ENCODE data around the gene TSPAN18. TPM values are rescaled to one million over a fixed set of nuclear protein-coding genes. Genes with fewer than 3 reads are reported as not detected.

TSPAN18 gene
- total and polyA plus RNA-seq, 2 donors, result 2.2 to 2.6 TPM

- DNase-seq (ENCODE audit: low read depth in 6 of 9, low spot score in 9 of 9), result no peak
- no peak overlapping the region for H3K27ac ChIP-seq (ENCODE audit: low read depth in 1 of 2, low read length in 1 of 2)
- no peaks in the 10 kb centered on the region for H3K9me3 ChIP-seq (ENCODE audit: control insufficient read depth in 2 of 2, insufficient read depth in 1 of 2, low read length in 1 of 2)
- 97% methylated on average over 2 of the region's 2 CpGs for WGBS
- H3K27me3 ChIP-seq (ENCODE audit: control insufficient read depth in 2 of 2, insufficient read depth in 1 of 2, low read length in 1 of 2), result peaks cover 0 to 20% of the 10 kb centered on the region in 2 donors
- H3K36me3 ChIP-seq (ENCODE audit: control insufficient read depth in 2 of 2, insufficient read depth in 2 of 2, low read length in 1 of 2), result no peaks in the 10 kb centered on the region
- peaks cover 2 to 25% of the 10 kb centered on the region in 2 donors for H3K4me1 ChIP-seq (ENCODE audit: control insufficient read depth in 2 of 2, insufficient read depth in 2 of 2, low read length in 2 of 2)
- H3K4me3 ChIP-seq (ENCODE audit: low read length in 2 of 2), result no peak overlapping the region
Observed at GRCh38 chr11:44952082-44952481, 225.3 kb downstream of the TSPAN18 start.

GRCh38 chr11:44952500-44953260 lies 225.9 kb downstream of the TSPAN18 start:
- H3K36me3 ChIP-seq (ENCODE audit: control insufficient read depth in 2 of 2, insufficient read depth in 2 of 2, low read length in 1 of 2), result no peaks in the 10 kb centered on the region
- H3K27ac ChIP-seq (ENCODE audit: low read depth in 1 of 2, low read length in 1 of 2), result no peak overlapping the region
- DNase-seq (ENCODE audit: low read depth in 6 of 9, low spot score in 9 of 9), result no peak
- H3K4me1 ChIP-seq (ENCODE audit: control insufficient read depth in 2 of 2, insufficient read depth in 2 of 2, low read length in 2 of 2), result peaks cover 2 to 25% of the 10 kb centered on the region in 2 donors
- peaks cover 0 to 24% of the 10 kb centered on the region in 2 donors for H3K27me3 ChIP-seq (ENCODE audit: control insufficient read depth in 2 of 2, insufficient read depth in 1 of 2, low read length in 1 of 2)
- no peak overlapping the region for H3K4me3 ChIP-seq (ENCODE audit: low read length in 2 of 2)
- H3K9me3 ChIP-seq (ENCODE audit: control insufficient read depth in 2 of 2, insufficient read depth in 1 of 2, low read length in 1 of 2), result no peaks in the 10 kb centered on the region
- WGBS, result 96% methylated on average over 3 of the region's 3 CpGs

DNA sequence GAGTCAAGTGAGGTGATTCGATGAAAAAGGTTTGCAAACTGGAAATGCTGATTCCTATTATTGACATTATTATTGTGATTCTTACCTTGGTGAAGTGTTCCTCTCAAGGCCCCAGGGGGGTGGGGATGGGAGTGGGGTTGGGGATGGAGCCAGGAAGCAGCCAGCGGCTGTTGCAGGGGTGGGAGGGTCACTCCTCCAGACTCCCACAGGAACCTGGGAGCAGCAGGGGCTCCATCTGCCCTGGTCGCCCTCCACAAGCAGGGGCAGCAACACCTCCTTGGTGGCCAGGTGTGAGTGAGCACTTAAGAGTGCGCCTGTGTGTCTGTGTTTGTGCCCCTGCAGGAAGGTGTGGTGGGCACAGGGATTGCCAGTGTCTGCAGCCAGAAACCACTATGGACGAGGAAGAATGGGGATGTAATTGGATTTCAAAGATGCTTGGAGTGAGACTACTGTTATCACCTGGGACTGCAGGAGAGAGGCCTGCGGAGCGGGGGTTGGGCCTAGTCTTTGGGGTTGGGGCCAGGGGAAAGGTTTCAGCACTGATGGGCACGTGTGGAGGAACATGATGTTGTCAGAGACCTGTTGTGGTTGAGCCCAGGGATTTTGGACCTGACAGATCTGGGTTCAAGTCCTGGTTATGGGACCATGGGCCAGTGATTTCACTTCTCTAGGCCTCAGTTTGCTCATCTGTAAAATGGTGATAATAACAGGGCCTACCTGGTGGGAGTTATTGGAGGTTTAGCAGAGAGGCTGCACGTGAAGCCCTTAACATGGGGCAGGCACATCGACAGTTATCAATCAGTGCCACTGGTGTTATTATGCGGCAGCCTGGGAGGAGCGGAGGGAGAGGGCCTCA lies 227.5 kb downstream of the TSPAN18 start:
- H3K36me3 ChIP-seq (ENCODE audit: control insufficient read depth in 2 of 2, insufficient read depth in 2 of 2, low read length in 1 of 2), result no peaks in the 10 kb centered on the region
- H3K27me3 ChIP-seq (ENCODE audit: control insufficient read depth in 2 of 2, insufficient read depth in 1 of 2, low read length in 1 of 2), result peaks cover 0 to 17% of the 10 kb centered on the region in 2 donors
- H3K4me1 ChIP-seq (ENCODE audit: control insufficient read depth in 2 of 2, insufficient read depth in 2 of 2, low read length in 2 of 2), result peaks cover 0 to 17% of the 10 kb centered on the region in 2 donors
- no peak for DNase-seq (ENCODE audit: low read depth in 6 of 9, low spot score in 9 of 9)
- H3K9me3 ChIP-seq (ENCODE audit: control insufficient read depth in 2 of 2, insufficient read depth in 1 of 2, low read length in 1 of 2), result no peaks in the 10 kb centered on the region
- H3K4me3 ChIP-seq (ENCODE audit: low read length in 2 of 2), result no peak overlapping the region
- H3K27ac ChIP-seq (ENCODE audit: low read depth in 1 of 2, low read length in 1 of 2), result no peak overlapping the region
- WGBS, result 89% methylated on average over 12 of the region's 12 CpGs

DNA sequence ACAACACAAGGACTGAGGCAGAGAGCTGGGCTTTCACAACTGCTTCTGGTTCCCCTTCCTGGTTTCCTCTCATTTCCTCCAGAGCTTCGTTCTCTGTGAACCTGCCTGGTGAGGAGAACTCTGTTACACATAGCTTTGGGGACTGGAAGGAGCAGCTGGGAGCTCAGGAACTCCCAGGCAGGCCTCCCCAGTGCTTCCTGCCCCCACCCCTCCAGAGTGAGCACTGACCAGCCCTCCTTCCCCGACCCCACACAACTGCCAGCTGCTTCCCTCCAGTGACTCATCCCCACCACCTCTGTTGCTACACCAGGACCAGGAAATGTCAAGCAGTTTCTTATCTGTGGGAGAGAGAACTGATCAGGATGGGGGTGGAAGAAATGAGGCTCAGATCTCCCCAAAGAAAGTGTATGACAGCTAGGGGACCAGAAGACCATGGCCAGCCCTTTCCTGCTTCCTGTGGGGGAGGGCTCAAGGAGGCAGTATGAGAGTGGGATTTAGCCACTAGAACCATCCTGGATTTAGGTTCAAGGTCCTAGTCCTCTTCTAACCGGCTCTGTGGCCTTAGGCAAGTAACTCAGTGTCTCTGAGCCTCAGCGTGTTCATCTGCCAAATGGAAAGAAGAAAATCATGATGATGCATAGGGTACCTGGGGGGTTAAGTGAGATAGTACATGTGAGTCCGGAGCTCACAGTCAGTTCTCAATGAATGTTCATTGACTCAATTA lies 228.4 kb downstream of the TSPAN18 start:
- Histone ChIP-seq H3K9me3 (ENCODE audit: control insufficient read depth in 2 of 2, insufficient read depth in 1 of 2, low read length in 1 of 2) (no peaks in the 10 kb centered on the region), H3K4me1 (ENCODE audit: control insufficient read depth in 2 of 2, insufficient read depth in 2 of 2, low read length in 2 of 2) (peaks cover 0 to 16% of the 10 kb centered on the region in 2 donors), H3K27me3 (ENCODE audit: control insufficient read depth in 2 of 2, insufficient read depth in 1 of 2, low read length in 1 of 2) (peaks cover 0 to 9% of the 10 kb centered on the region in 2 donors), H3K27ac (ENCODE audit: low read depth in 1 of 2, low read length in 1 of 2) (no peak overlapping the region), H3K36me3 (ENCODE audit: control insufficient read depth in 2 of 2, insufficient read depth in 2 of 2, low read length in 1 of 2) (no peaks in the 10 kb centered on the region), H3K4me3 (ENCODE audit: low read length in 2 of 2) (no peak overlapping the region)
- 56% methylated on average over 5 of the region's 5 CpGs for WGBS
- DNase-seq (ENCODE audit: low read depth in 6 of 9, low spot score in 9 of 9), result no peak

DNA sequence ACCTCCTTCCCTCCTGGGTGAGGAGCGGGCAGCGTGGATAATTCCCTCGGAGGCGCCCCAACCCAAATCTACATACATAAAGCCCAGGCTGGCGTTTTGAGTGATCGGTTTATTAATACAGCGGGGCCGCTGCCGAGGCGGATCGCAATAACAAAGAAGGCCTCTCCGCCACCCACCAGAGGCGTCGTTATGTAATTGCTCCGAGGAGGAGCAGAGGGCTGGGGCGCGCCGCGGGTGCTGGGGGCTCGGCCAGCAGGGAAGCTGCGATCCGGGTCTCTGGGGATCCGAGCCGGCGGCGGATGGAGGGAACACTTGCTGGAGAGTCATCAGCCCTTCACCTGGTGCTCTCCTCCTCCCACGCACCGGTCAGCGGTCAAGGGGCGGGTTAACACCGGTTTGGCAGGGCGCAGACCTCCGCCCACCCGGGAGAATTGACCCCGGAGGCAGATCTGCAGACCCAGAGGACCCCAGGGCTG lies 230.3 kb downstream of the TSPAN18 start:
- Histone ChIP-seq H3K4me1 (ENCODE audit: control insufficient read depth in 2 of 2, insufficient read depth in 2 of 2, low read length in 2 of 2) (peaks cover 0 to 12% of the 10 kb centered on the region in 2 donors), H3K36me3 (ENCODE audit: control insufficient read depth in 2 of 2, insufficient read depth in 2 of 2, low read length in 1 of 2) (no peaks in the 10 kb centered on the region), H3K4me3 (ENCODE audit: low read length in 2 of 2) (no peak overlapping the region), H3K27me3 (ENCODE audit: control insufficient read depth in 2 of 2, insufficient read depth in 1 of 2, low read length in 1 of 2) (peaks cover 0 to 9% of the 10 kb centered on the region in 2 donors), H3K9me3 (ENCODE audit: control insufficient read depth in 2 of 2, insufficient read depth in 1 of 2, low read length in 1 of 2) (no peaks in the 10 kb centered on the region), H3K27ac (ENCODE audit: low read depth in 1 of 2, low read length in 1 of 2) (no peak overlapping the region)
- no peak for DNase-seq (ENCODE audit: low read depth in 6 of 9, low spot score in 9 of 9)
- 83% methylated on average over 35 of the region's 35 CpGs for WGBS

GRCh38 chr11:44957776-44958564 lies 231.2 kb downstream of the TSPAN18 start:
- Histone ChIP-seq H3K4me3 (ENCODE audit: low read length in 2 of 2) (no peak overlapping the region), H3K4me1 (ENCODE audit: control insufficient read depth in 2 of 2, insufficient read depth in 2 of 2, low read length in 2 of 2) (peaks cover 0 to 15% of the 10 kb centered on the region in 2 donors), H3K9me3 (ENCODE audit: control insufficient read depth in 2 of 2, insufficient read depth in 1 of 2, low read length in 1 of 2) (no peaks in the 10 kb centered on the region), H3K36me3 (ENCODE audit: control insufficient read depth in 2 of 2, insufficient read depth in 2 of 2, low read length in 1 of 2) (no peaks in the 10 kb centered on the region), H3K27me3 (ENCODE audit: control insufficient read depth in 2 of 2, insufficient read depth in 1 of 2, low read length in 1 of 2) (peaks cover 0 to 9% of the 10 kb centered on the region in 2 donors), H3K27ac (ENCODE audit: low read depth in 1 of 2, low read length in 1 of 2) (no peak overlapping the region)
- 82% methylated on average over 8 of the region's 8 CpGs for WGBS
- no peak for DNase-seq (ENCODE audit: low read depth in 6 of 9, low spot score in 9 of 9)

DNA sequence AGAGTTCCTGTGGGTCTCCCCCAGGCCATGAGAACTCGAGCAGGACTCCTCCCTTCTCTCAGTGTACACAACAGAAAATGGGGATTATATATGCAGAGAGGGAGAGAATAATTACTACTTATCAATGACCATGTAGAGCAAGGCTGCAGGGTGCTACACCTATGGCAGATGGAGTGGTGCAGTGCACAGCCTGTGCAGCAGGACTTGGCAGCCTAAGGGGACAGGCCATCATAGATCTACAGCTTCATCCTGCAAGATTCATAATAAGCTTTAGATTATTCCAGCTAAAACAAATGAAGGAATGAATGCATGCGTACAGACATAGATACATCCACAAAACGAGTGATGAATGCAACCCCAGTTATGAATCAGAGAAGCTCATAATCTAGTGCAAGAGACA lies 232.3 kb downstream of the TSPAN18 start:
- DNase-seq (ENCODE audit: low read depth in 6 of 9, low spot score in 9 of 9), result no peak
- Histone ChIP-seq H3K27me3 (ENCODE audit: control insufficient read depth in 2 of 2, insufficient read depth in 1 of 2, low read length in 1 of 2) (peaks cover 0 to 9% of the 10 kb centered on the region in 2 donors), H3K4me3 (ENCODE audit: low read length in 2 of 2) (no peak overlapping the region), H3K4me1 (ENCODE audit: control insufficient read depth in 2 of 2, insufficient read depth in 2 of 2, low read length in 2 of 2) (peaks cover 0 to 26% of the 10 kb centered on the region in 2 donors), H3K36me3 (ENCODE audit: control insufficient read depth in 2 of 2, insufficient read depth in 2 of 2, low read length in 1 of 2) (no peaks in the 10 kb centered on the region), H3K9me3 (ENCODE audit: control insufficient read depth in 2 of 2, insufficient read depth in 1 of 2, low read length in 1 of 2) (no peaks in the 10 kb centered on the region), H3K27ac (ENCODE audit: low read depth in 1 of 2, low read length in 1 of 2) (no peak overlapping the region)
- WGBS, result 98% methylated on average over 3 of the region's 3 CpGs

GRCh38 chr11:44960200-44960845 lies 233.6 kb downstream of the TSPAN18 start:
- WGBS, result 67% methylated on average over 7 of the region's 7 CpGs
- Histone ChIP-seq H3K36me3 (ENCODE audit: control insufficient read depth in 2 of 2, insufficient read depth in 2 of 2, low read length in 1 of 2) (no peaks in the 10 kb centered on the region), H3K4me1 (ENCODE audit: control insufficient read depth in 2 of 2, insufficient read depth in 2 of 2, low read length in 2 of 2) (peaks cover 8 to 28% of the 10 kb centered on the region in 2 donors), H3K27me3 (ENCODE audit: control insufficient read depth in 2 of 2, insufficient read depth in 1 of 2, low read length in 1 of 2) (peaks cover 0 to 9% of the 10 kb centered on the region in 2 donors), H3K9me3 (ENCODE audit: control insufficient read depth in 2 of 2, insufficient read depth in 1 of 2, low read length in 1 of 2) (no peaks in the 10 kb centered on the region), H3K27ac (ENCODE audit: low read depth in 1 of 2, low read length in 1 of 2) (no peak overlapping the region), H3K4me3 (ENCODE audit: low read length in 2 of 2) (no peak overlapping the region)
- no peak for DNase-seq (ENCODE audit: low read depth in 6 of 9, low spot score in 9 of 9)

Measured in thymus (tissue), 11 donors.